GM21367 (cell line): Measurements from ENCODE around the gene FAM78B.

ENCODE experiments used
- ATAC-seq: cut with Tn5 transposase; IDR thresholded peaks from one replicate; pipeline ENCODE4 v1.9.1; 2021; ENCODE audit not compliant: unreplicated experiment

Gene FAM78B

GRCh38 chr1:166073489-166073888, 93.3 kb downstream of the FAM78B start:
- no peak for ATAC-seq

- ATAC-seq, result no peak
Measured at GRCh38 chr1:166069390-166069789, 97.4 kb downstream of the FAM78B start.

GRCh38 chr1:166066107-166066506, 100.7 kb downstream of the FAM78B start:
- ATAC-seq, result no peak

GRCh38 chr1:166064951-166065350, 101.8 kb downstream of the FAM78B start:
- ATAC-seq, result no peak

- no peak for ATAC-seq
Measured at GRCh38 chr1:166064313-166064926, 102.4 kb downstream of the FAM78B start.

- no peak for ATAC-seq
Measured at GRCh38 chr1:166063701-166064100, 103.1 kb downstream of the FAM78B start.

- no peak for ATAC-seq
Measured at GRCh38 chr1:166062421-166063070, 104.3 kb downstream of the FAM78B start.

GRCh38 chr1:166057650-166058049, 109.2 kb downstream of the FAM78B start:
- no peak for ATAC-seq

- ATAC-seq, result no peak
Measured at GRCh38 chr1:166053395-166053794, 113.4 kb downstream of the FAM78B start.

- ATAC-seq, result no peak
Measured at GRCh38 chr1:166040202-166040997, 126.4 kb downstream of the FAM78B start.

- ATAC-seq, result no peak
Measured at GRCh38 chr1:166039436-166040201, 127.2 kb downstream of the FAM78B start.

GRCh38 chr1:166036092-166036491, 130.7 kb downstream of the FAM78B start:
- ATAC-seq, result no peak

- no peak for ATAC-seq
Measured at GRCh38 chr1:166032572-166033371, 134.0 kb downstream of the FAM78B start.

- ATAC-seq, result no peak
Measured at GRCh38 chr1:166031932-166032571, 134.7 kb downstream of the FAM78B start.

GRCh38 chr1:166029196-166029945, 137.4 kb downstream of the FAM78B start:
- no peak for ATAC-seq

- ATAC-seq, result no peak
Measured at GRCh38 chr1:166026555-166026954, 140.2 kb downstream of the FAM78B start.

- ATAC-seq, result no peak
Measured at GRCh38 chr1:166026143-166026542, 140.7 kb downstream of the FAM78B start.

GRCh38 chr1:166020210-166020609, 146.6 kb downstream of the FAM78B start:
- ATAC-seq, result no peak
